Measurements from ENCODE around the gene AKIRIN2.

AKIRIN2 gene

DNA sequence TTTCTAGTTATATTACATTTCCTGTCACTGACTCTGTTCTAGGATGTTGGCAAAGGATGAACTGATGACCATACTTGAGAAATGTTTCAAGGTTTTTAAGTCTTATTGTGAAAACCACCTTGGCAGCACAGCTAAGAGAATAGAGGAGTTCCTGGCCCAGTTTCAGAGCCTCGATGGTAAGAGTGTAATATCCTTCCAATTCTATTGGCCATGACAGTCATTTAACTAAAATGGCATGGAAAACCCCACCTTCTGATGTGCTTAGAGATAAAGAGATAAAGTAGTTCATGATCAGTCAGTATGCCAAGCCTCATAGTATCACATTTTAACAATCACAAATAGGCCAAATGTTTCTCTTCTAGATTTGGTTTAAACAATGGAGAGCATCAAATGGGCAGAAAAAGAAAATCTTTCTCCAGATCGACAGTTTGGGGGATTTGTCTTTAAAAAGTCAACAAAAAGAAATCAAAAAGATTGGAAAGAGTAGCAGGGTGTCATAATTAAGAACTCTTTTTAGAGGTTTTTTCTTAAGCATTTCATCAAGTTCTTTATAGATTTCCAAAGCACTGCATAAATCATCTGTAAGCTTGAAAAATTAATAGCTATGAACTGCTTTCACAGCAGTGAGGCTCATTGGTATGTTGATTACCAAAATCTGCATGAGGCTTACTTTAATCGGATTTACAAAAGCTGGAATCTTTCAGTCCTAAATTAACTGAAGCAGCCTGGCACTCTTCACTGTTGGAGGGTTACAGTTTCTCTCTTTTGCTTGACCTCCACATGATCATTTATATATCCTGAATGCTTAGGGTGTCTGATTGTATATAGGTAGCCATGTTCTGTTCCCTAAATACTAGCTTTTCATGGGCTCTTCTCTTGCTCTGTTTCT, 48.7 kb downstream of the AKIRIN2 start:
- DNase-seq: peak; percentile 37

DNA sequence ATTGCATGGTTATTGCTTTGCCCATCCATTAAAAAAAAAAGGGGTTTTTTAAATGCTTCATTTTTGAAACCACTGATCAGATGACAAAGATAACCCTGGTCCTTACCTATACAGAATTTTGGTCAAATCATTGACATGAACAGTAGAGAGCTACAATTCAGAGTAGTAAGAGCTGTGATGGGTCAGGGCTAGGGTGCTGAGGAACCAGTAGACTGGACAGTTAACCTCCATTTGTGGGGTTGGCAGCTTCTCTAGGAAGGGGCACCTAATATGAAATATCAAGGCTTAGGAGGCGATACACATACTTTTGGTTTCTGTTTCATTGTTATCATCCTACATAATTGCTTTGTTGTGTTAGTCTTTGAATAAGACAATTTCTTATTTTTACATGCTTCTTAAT, 57.0 kb downstream of the AKIRIN2 start:
- peak; percentile 25 for DNase-seq

DNA sequence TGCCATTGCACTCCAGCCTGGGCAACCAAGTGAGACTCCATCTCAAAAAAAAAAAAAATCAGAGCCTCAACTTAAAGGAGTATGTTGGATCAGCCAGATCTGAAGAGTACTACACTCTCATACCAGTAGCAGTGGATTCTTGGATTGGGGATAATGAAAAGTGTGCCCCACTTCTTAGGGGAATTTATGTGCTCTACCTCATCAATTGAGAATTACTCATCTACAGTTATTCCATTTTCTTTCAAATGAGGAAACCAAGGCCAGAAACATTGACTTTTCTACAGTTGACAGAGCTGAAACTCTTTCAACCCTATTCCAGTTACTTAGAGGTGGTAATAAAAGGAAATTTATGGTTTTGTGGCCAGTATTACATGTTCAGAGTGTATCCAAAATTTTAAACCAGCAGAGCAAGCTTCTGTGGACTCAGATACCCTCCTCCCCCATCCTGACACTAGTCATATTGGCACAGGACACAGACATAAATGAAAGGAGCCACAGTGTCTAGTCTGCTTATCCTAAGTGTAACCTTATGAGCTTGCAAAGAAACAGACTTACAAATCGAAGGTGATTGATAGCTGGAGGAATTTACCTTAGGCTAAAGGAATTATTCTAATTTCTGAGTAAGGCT, 60.9 kb downstream of the AKIRIN2 start:
- DNase-seq: no peak

DNA sequence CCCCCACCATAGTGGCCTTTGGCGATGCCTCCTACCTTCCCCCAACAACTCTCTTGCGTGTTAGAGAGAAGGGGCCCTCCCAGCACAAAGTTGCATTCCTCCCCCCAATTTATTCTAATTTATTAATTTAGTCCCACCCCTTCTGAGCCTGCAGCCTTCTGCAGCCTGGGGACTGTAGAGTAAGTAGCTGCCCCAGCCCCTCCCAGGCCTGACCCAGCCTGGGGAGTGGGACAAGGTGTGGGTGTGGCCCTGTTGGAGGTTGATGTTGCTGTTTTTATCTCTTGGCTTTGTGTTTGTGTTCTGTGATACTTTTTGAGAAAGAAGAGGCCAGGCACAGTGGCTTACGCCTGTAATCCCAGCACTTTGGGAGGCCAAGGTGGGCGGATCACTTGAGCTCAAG, 62.7 kb downstream of the AKIRIN2 start:
- DNase-seq: no peak

DNA sequence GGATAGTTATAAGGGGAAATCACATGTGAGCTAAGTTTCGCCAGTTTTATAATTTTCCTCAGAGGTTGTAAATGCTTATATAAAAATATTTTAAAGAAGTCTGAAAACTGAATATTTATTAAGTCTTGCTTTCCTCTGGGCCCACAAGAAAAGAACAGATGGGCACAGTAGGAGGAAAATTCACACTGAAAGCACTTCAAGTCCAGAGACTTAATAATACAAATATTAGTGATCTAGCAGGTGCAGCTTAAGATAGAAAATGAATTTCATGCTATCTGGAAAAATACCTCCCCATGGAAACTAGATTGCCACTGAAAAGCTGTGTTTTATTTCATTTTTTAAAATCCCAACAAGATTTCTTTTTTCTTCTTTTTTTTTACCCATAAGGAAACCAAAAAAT, 64.9 kb downstream of the AKIRIN2 start:
- DNase-seq: no peak

DNA sequence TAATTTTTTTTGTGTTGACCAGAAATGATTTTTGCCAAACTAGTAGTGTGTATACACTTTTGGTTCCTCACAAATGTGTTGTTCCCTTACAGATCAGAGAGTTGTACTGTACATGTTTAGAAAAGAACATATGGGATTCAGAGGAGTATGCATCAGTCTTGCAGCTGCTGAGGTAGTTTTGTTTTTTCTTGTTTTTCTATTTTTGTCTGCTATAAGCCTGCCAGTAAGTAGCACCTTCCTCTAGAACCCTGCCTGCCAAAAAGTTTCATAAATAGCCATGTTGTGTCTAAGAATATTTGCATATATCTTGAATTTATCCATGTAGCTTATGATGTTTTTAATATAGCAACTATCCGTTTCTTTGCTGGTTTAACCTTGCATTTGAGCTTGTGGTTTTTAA, 65.7 kb downstream of the AKIRIN2 start:
- DNase-seq: no peak

DNA sequence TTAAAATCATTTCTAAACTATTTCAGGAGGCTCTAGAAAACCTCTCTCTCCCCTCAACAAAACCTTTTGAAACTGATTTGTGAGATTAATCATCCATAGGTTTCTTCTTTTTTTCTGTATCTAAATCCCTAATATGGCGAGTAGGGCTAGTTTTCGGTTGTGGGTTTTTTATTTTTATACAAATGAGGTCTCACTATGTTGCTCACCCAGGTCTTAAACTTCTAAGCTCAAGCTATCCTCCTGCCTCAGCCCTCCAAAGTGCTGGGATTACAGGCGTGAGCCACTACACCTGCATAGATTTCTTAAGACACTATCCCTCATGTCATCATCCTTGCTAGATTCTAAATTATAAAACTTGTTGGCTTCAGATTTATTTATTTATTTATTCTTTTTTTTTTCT, 68.2 kb downstream of the AKIRIN2 start:
- DNase-seq: no peak

DNA sequence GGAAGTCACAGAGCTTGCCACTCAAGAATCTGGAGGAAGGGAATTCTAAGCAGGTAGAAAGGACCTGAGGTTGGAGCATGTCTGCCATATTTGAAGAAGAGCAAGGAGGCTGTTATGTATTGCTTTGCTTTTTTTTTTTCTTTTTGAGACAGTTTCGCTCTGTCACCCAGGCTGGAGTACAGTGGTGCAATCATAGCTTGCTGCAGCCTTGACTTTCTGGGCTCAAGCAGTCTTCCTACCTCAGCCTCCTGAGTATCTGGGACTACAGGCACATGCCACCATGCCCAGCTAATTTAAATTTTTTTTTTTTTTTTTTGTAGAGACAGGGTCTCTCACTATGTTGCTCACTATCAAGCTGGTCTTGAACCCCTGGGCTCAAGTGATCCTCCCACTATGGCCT, 71.3 kb downstream of the AKIRIN2 start:
- DNase-seq: no peak

DNA sequence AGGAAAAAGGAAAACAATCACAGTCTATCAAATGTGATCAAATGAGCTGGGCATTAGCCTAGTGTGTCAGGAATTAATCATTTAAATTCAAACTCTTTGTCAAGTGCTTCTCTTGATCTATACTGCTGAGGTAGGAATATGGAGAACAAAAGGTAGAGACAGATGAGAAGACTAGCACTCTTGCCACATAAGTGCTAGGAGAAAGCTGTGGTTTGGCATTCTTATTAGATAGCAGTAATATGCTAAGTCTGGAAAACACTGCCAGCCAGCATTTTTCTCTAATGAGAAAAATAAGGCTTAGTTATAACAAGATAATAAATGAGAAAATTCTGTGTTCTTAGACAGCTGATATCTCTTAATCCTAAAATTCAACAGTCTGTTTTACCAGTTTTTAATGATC, 73.2 kb downstream of the AKIRIN2 start:
- DNase-seq: no peak

DNA sequence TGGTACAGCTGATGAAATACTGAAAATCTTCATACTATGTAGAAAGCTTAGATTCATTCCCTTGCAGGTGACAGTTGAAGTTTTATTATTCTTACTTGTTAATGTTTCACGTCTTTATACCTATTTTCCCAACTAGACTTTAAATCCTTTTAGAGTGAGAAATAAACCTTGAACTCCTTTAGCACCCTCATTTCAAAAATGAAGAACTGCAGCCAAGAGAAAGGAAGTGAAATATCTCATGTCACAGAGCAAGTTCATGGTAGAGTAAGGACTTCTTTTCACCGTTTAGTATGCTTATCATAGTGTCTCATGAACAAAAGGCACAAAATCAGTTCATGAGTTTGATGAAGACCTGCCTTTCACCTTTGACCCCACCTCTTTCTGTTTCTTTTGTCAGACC, 73.6 kb downstream of the AKIRIN2 start:
- no peak for DNase-seq
